Stimulated activated CD8-positive, alpha-beta memory T cell treated with anti-CD3 and anti-CD28 coated beads, Interleukin-15, amount 100 ng/mL, for 1 hour (primary cell): ENCODE data around the gene IDUA.
"Not testable (repeated sequence)": the region's sequence is repeated elsewhere in the genome, so short reads cannot be mapped to it uniquely, and the experiment has no call there.

Experiments
- DNase-seq: peaks from one replicate; pipeline ENCODE4 v3.0.0-alpha.2; 2020; ENCODE audit warnings: low read depth

The IDUA gene

DNA sequence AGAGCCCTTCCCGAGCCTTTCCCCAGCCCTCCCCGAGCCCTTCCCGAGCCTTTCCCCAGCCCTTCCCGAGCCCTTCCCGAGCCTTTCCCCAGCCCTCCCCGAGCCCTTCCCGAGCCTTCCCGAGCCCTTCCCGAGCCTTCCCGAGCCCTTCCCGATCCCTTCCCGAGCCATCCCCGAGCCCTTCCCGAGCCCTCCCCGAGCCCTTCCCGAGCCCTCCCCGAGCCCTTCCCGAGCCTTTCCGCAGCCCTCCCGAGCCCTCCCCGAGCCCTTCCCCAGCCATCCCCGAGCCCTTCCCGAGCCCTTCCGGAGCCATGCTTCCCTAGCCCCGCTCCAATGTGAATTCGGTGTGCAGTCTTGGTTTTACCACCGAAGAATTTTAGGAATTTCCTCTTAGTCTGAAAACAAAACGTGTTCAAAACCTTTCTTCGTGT, 59.8 kb downstream of the IDUA start:
- DNase-seq, result not testable (repeated sequence)

DNA sequence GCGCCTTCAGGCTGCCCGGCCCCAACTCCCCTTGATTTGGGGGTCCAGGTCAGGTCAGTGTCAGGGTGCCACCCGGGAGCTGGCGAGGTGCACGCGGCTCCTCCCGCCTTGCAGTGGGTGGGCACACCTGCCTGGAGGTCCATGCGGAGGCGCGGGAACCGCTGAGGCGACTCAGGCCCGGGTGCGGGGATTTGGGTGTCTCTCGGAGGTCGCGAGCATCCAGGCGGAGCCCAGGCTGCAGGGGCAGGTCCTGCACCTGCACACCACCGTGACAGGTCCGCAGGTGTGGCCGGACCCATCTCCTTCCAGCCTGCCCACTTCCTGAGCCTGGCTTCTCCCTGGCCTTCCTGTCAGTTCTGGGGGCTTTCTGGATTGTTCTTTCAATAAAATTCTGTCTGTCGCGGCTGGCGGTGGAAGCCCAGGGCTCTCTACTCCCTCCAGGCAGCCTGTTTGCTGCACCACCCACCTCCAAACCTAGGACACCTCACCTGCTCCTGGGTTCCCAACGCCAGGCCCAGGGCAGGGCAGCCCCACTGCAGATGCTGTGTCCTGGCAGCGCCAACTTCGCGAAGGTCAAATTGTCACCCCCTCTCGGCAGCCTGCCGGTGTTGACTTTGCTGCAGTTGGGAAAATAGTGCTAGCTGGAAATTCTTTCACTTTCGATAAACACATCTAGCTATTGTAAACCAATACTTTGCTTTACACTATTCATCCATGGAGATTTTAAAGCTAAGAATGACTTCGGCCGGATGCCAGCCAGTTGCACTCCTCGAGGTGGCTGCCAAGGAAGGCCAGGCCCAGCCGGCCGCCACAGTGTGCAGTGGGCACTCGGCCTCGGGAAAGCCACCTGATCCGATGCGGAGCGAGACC, 60.5 kb downstream of the IDUA start:
- DNase-seq, result no peak

DNA sequence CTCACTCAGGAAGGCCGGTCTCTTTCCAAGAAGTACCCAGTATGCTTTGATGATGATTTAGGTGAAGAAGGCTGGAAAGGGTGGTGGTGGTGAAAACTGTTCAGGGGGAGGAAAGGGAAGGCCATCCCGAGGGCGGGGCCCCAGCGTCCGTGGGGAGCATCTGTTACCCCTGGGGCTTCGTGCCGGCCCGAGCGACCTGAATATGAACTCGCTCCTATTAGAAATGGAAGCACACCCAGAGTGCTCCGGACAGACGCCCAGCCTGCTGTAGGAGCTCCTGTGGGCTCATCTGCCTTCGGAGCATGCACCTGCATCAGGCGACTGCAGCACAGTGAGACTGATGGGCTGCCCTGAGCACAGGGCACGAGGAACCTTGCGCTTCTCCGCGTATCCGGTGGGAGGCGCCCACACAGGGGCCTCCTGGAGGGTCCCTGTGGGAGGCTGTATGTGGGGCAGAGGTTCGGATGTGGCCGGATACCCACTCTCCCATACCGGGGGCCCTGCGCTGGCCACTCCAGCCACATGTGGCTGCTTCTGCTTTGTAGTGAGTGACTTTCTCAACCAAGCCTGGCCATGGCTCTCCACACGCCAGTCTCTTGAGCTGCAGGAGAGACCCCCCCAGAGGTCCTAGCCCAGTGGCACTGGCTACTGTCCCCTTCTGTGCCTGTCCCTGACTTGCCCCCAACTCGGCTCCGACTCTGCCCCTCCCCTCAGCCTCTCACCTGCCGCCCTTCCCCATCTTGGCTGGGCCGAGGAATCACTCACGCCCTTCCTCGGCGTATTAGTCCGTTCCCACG, 61.3 kb downstream of the IDUA start:
- no peak for DNase-seq

DNA sequence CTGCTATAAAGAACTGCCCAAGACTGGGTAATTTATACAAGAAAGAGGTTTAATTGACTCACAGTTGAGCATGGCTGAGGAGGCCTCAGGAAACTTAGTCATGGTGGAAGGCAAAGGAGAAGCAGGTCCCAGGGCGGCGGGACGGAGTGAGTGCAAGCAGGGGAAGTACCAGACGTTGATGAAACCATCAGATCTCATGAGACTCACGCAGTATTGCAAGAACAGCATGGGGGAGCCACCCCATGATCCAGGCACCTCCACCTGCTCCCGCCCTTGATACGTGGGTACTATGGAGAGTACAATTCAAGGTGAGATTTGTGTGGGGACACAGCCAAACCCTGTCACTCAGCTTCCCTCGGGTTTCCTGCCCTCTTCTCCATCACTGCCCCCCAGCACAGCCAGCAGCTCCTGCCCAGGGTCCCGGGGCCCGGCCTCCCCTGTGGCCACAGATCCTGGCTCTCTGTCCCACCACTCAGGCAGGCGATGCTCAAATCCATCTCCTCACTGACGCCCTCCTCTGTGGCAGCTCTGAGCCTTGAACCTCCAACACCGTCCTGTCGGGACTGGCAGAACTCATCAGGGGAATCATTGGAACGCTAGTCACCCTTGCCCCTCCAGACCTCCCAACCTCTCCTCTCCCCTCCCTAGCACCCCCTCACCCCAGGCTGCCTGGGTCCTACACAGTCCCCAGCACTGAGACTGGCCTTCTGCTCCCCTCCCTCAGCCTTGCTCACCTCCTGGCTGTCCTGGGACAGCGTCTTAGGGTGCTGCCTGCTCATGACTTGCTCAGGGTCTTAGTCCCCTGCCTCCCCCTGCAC, 62.1 kb downstream of the IDUA start:
- DNase-seq, result no peak

DNA sequence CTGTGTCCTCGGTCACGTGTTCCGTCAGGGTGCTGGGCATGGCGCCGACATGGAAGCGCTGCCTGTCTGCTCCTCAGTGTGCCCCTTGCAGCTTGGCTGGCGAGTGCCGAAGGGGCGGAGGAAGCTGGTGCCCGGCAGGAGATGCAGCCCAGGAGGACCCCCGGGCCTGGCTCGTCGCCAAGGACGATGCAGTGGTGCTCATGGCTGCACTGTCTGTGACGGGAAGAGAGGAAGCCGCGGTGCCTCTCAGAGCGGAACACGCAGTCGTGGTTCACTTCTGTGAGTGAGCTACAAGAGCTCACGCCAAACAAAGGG, 62.7 kb downstream of the IDUA start:
- no peak for DNase-seq

DNA sequence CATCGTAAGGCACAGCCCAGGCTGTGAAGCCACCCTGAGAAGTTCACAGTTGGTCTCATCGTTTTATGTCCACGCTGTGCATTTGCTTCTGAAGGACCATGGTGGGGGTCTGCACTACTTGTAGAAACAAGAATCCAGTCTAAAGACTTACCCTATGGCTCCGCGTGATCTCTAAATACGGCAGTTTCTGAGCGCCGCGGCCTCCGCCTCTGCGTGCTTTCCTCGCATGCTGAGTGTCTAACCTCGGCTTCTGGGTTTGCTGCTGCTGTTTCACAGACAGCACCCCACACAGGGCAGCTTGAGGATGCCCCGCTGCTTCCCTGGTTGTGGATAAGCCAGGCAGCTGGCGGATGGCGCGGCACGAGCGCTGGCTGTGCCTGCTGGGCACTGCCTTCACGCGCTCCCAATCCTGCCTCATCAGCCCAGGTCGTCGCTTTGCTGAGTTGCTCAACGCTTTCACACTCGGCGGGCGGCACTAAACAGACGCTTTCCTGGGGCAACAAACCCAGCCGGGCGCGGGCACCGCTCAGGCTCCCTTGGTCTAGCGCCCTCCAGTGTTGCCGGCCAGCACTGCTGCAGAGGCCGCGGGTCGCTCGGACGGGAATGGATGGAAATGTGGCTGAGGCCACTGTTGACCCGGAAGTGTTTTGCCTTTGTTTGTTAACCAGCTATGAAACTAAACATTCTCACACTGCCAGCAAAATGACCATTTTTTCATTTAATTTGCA, 63.8 kb downstream of the IDUA start:
- DNase-seq, result no peak

DNA sequence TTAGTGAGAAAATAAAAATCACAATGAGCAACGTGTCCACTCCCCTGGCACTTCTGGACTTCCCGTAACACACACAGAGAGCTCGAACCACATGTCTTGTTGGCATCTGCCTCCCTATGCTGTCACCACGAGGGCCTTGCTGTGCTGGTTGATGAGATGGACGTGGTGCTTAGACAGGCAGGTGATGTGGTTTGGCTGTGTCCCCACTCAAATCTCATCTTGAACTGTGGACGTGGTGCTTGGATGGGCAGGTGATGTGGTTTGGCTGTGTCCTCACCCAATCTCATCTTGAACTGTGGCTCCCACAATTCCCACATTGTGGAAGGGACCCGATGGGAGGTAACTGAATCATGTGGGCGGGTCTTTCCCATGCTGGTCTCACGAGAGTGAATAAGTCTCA, 64.6 kb downstream of the IDUA start:
- no peak for DNase-seq

DNA sequence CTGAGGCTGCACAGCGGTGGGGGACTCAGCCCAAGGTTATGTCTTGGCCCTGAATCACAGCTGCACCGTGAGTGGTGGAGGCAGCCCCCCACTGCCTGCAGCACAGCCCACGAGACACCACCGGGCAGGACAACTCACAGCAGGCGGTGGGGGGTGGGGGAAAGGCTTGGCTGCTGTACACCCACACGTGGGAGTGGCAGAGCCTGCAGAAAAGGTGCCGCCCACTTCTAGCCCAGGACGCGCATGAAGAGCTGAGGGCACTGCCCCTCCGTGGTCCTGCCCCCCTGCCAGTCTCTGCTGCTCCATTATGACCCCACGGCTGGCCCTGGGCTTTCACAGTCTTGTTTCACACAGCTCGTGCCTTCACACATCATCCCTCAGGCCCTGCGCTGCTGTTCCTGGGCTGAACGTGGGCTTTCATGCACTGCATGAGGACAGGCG, 65.4 kb downstream of the IDUA start:
- no peak for DNase-seq

DNA sequence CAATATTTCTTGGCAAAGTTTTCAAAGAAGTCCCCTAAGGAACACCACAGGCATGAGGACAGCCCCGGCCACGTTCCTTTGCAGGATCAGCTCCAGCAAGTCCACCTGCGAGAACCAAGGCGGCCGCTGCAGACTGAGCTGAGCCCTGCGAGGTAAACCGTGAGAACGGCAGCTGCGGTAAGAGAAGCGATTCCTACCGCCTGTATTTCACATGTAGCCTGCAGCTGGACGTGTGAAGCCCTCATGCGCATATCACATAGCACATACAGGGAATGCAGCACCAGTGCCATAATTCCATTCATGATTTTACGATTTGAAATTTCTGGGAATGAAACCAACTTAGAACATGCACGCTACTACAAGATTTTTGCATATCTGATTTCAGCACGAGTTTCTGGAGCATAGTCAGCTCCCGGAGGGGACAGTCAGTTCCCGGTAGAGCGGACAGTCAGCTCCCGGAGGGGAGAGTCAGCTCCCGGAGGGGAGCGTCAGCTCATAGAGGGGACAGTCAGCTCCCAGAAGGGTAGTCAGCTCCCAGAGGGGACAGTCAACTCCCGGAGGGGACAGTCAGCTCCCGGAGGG, 66.3 kb downstream of the IDUA start:
- no peak for DNase-seq

DNA sequence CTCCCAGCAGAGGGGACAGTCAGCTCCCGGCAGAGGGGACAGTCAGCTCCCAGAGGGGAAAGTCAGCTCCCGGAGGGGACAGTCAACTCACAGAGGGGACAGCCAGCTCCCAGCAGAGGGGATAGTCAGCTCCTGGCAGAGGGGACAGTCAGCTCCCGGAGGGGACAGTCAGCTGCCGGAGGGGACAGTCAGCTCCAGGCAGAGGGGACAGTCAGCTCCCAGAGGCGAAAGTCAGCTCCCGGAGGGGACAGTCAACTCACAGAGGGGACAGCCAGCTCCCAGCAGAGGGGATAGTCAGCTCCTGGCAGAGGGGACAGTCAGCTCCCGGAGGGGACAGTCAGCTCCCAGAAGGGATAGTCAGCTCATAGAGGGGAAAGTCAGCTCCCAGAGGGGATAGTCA, 67.0 kb downstream of the IDUA start:
- not testable (repeated sequence) for DNase-seq
